H9 (cell line): ENCODE measurements around the gene NR1I2. TPM values are rescaled to one million over a fixed set of nuclear protein-coding genes. Genes with fewer than 3 reads are reported as not detected.

Source experiments
- DNase-seq: peaks from one replicate; pipeline ENCODE4 v3.0.0-alpha.2; 2017
- H2AFZ ChIP-seq: one replicate; pipeline ENCODE4 v1.6.1; 2013; ENCODE audit warnings: mild to moderate bottlenecking, low read length, control low read depth, moderate library complexity
- H2AK5ac ChIP-seq: 2 replicates; pipeline ENCODE4 v1.6.1; 2013; ENCODE audit warnings: low read length, control low read depth, mixed read lengths; ENCODE audit not compliant: insufficient read length
- H2BK120ac ChIP-seq: one replicate; pipeline ENCODE4 v1.6.1; 2013; ENCODE audit warnings: low read depth, mild to moderate bottlenecking, low read length, control low read depth, inconsistent platforms; ENCODE audit not compliant: poor library complexity, severe bottlenecking
- H2BK12ac ChIP-seq: 2 replicates; pipeline ENCODE4 v1.6.1; 2013; ENCODE audit warnings: low read length, control low read depth, mixed read lengths, low read depth; ENCODE audit not compliant: insufficient read length
- H2BK15ac ChIP-seq: 2 replicates; pipeline ENCODE4 v1.6.1; 2013; ENCODE audit warnings: low read depth, low read length, control low read depth
- H2BK20ac ChIP-seq: one replicate; pipeline ENCODE4 v1.6.1; 2013; ENCODE audit warnings: low read depth, mild to moderate bottlenecking, low read length, control low read depth, inconsistent platforms; ENCODE audit not compliant: poor library complexity, severe bottlenecking
- H2BK5ac ChIP-seq: 2 replicates; pipeline ENCODE4 v1.6.1; 2013; ENCODE audit warnings: low read length, control low read depth, mixed read lengths; ENCODE audit not compliant: insufficient read length
- H3K14ac ChIP-seq: 2 replicates; pipeline ENCODE4 v1.6.1; 2013; ENCODE audit warnings: low read length, control low read depth; ENCODE audit not compliant: insufficient read depth
- H3K18ac ChIP-seq: 2 replicates; pipeline ENCODE4 v1.6.1; 2013; ENCODE audit warnings: low read depth, mild to moderate bottlenecking, mixed read lengths, low read length, control low read depth; ENCODE audit not compliant: insufficient read length
- H3K23ac ChIP-seq: 2 replicates; pipeline ENCODE4 v1.6.1; 2013; ENCODE audit warnings: low read length, control low read depth, mixed read lengths, low read depth; ENCODE audit not compliant: insufficient read length
- H3K23me2 ChIP-seq: 2 replicates; pipeline ENCODE4 v1.6.1; 2013; ENCODE audit warnings: low read depth, mild to moderate bottlenecking, mixed read lengths, low read length, control low read depth; ENCODE audit not compliant: insufficient read length, poor library complexity, severe bottlenecking
- H3K27ac ChIP-seq: 2 replicates; pipeline ENCODE4 v1.5.1; 2013; ENCODE audit warnings: low read length, control low read depth, mixed read lengths, low read depth; ENCODE audit not compliant: insufficient read length
- H3K27me3 ChIP-seq: 2 replicates; pipeline ENCODE4 v1.6.1; 2013; ENCODE audit warnings: low read length, control low read depth, inconsistent platforms; ENCODE audit not compliant: insufficient read depth
- H3K4ac ChIP-seq: 2 replicates; pipeline ENCODE4 v1.6.1; 2013; ENCODE audit warnings: low read depth, mild to moderate bottlenecking, control low read depth, inconsistent platforms, low read length, moderate library complexity
- H3K4me1 ChIP-seq: 2 replicates; pipeline ENCODE4 v1.6.1; 2013; ENCODE audit warnings: low read length, control low read depth, inconsistent platforms; ENCODE audit not compliant: insufficient read depth
- H3K4me2 ChIP-seq: 2 replicates; pipeline ENCODE4 v1.6.1; 2013; ENCODE audit warnings: low read length, control low read depth, mixed read lengths; ENCODE audit not compliant: insufficient read length, insufficient read depth
- H3K56ac ChIP-seq: 2 replicates; pipeline ENCODE4 v1.6.1; 2013; ENCODE audit warnings: low read depth, mild to moderate bottlenecking, mixed read lengths, low read length, control low read depth; ENCODE audit not compliant: insufficient read length
- H3K79me1 ChIP-seq: 2 replicates; pipeline ENCODE4 v1.6.1; 2013; ENCODE audit warnings: low read depth, mild to moderate bottlenecking, moderate library complexity, low read length, control low read depth, inconsistent platforms; ENCODE audit not compliant: insufficient read depth, poor library complexity, severe bottlenecking
- H3K79me2 ChIP-seq: 2 replicates; pipeline ENCODE4 v1.6.1; 2013; ENCODE audit warnings: low read length, control low read depth, inconsistent platforms; ENCODE audit not compliant: insufficient read depth
- H3K9ac ChIP-seq: 2 replicates; pipeline ENCODE4 v1.6.1; 2013; ENCODE audit warnings: low read length, control low read depth, mixed read lengths; ENCODE audit not compliant: insufficient read length; ENCODE audit errors: extremely low read depth
- H3K9me3 ChIP-seq: one replicate; pipeline ENCODE4 v1.6.1; 2013; ENCODE audit warnings: low read depth, low read length, inconsistent platforms; ENCODE audit not compliant: control insufficient read depth
- H3T11ph ChIP-seq: one replicate; pipeline ENCODE4 v1.6.1; 2013; ENCODE audit warnings: mild to moderate bottlenecking, low read length, control low read depth, inconsistent platforms
- H4K20me1 ChIP-seq: one replicate; pipeline ENCODE4 v1.6.1; 2013; ENCODE audit not compliant: control insufficient read depth, insufficient read length, insufficient read depth
- H4K5ac ChIP-seq: 2 replicates; pipeline ENCODE4 v1.6.1; 2013; ENCODE audit warnings: low read depth, mild to moderate bottlenecking, mixed read lengths, low read length, control low read depth; ENCODE audit not compliant: insufficient read length
- H4K8ac ChIP-seq: replicated peaks from 2 replicates; pipeline ENCODE4 v1.6.1; 2013; ENCODE audit warnings: low read length, control low read depth, mixed read lengths, low read depth; ENCODE audit not compliant: insufficient read length
- H4K91ac ChIP-seq: 2 replicates; pipeline ENCODE4 v1.6.1; 2013; ENCODE audit warnings: low read depth, mild to moderate bottlenecking, moderate library complexity, mixed read lengths, low read length, control low read depth; ENCODE audit not compliant: insufficient read length
- H3K27ac Mint-ChIP-seq, 3 experiments: 2 replicates in 2 of 3; 3 replicates in 1 of 3; pipeline ENCODE4 v1.8.0; 2020 to 2021; ENCODE audit warnings: mixed read lengths in 3 of 3, mild to moderate bottlenecking in 1 of 3, moderate library complexity in 1 of 3
- H3K27me3 Mint-ChIP-seq: 2 replicates; pipeline ENCODE4 v1.8.0; 2021; ENCODE audit warnings: low read depth, mild to moderate bottlenecking, moderate library complexity, mixed read lengths
- H3K36me3 Mint-ChIP-seq, 3 experiments: 2 replicates in 2 of 3; 3 replicates in 1 of 3; pipeline ENCODE4 v1.8.0; 2020 to 2021; ENCODE audit warnings: low read depth in 3 of 3, mixed read lengths in 3 of 3; ENCODE audit not compliant: insufficient read depth in 1 of 3
- H3K4me1 Mint-ChIP-seq, 2 experiments: 2 replicates each; pipeline ENCODE4 v1.8.0; 2020; ENCODE audit warnings: mixed read lengths in 2 of 2
- H3K4me3 Mint-ChIP-seq, 2 experiments: 2 replicates in 1 of 2; 3 replicates in 1 of 2; pipeline ENCODE4 v1.8.0; 2020 to 2021; ENCODE audit warnings: mild to moderate bottlenecking in 2 of 2, mixed read lengths in 2 of 2, moderate library complexity in 1 of 2
- H3K9me3 Mint-ChIP-seq, 2 experiments: 2 replicates in 1 of 2; 3 replicates in 1 of 2; pipeline ENCODE4 v1.8.0; 2020; ENCODE audit warnings: mild to moderate bottlenecking in 2 of 2, mixed read lengths in 2 of 2, moderate library complexity in 1 of 2
- CTCF ChIP-seq: fragments of 200-600 bp; sonication (generic); conservative IDR thresholded peaks from 3 replicates; pipeline ENCODE4 v1.8.0; 2021; ENCODE audit warnings: antibody characterized with exemption, mild to moderate bottlenecking
- WGBS: extraction: QIAGEN DNeasy Blood & Tissue Kit; methylation state at CpG from one replicate; pipeline ENCODE4 v1.1.7; 2013; ENCODE audit warnings: missing lambda C conversion rate, low lambda C conversion rate, mixed read lengths; ENCODE audit not compliant: insufficient read length; ENCODE audit errors: extremely low coverage; 5-methylcytosine and 5-hydroxymethylcytosine counted together
- total RNA-seq: library from RNA; stranded (reverse); gene quantifications from 2 replicates; pipeline ENCODE4 v1.2.1, GENCODE V29; 2021

NR1I2 gene
- total RNA-seq, 1 experiment from 2014 or later: not detected

GRCh38 chr3:119849126-119849525 is 67.2 kb downstream of the NR1I2 start:
- no peak overlapping the region for H3K9ac ChIP-seq

More at GRCh38 chr3:119849126-119849525, 67.2 kb downstream of the NR1I2 start:
- no peak overlapping the region for H3T11ph ChIP-seq
- no peak overlapping the region for H4K8ac ChIP-seq
- no peak overlapping the region for H2BK120ac ChIP-seq
- no peak overlapping the region for H2AFZ ChIP-seq
- no CpG with 5 or more reads among the region's 2 CpGs for whole genome bisulfite sequencing
- no peaks in the 10 kb centered on the region for H3K79me2 ChIP-seq
- no peak overlapping the region for H3K27ac ChIP-seq
- H3K56ac ChIP-seq: no peak overlapping the region
- no peak overlapping the region for H2BK20ac ChIP-seq
- Mint-ChIP-seq H3K4me3 (no peak overlapping the region), H3K9me3 (peaks cover 0 to 4% of the 10 kb centered on the region in 2 experiments; a peak in 2 of 5 replicates), H3K4me1 (no peaks in the 10 kb centered on the region), H3K27ac (no peak overlapping the region), H3K27me3 (no peaks in the 10 kb centered on the region), H3K36me3 (peaks cover 6 to 22% (median 16%) of the 10 kb centered on the region in 3 experiments)
- no peak overlapping the region for H3K4me2 ChIP-seq
- H3K23ac ChIP-seq: no peak overlapping the region
- no peak overlapping the region for H3K18ac ChIP-seq
- no peak overlapping the region for H3K4ac ChIP-seq
- no peaks in the 10 kb centered on the region for H3K27me3 ChIP-seq
- no peak overlapping the region for H2BK12ac ChIP-seq
- no peak overlapping the region for H3K14ac ChIP-seq
- no peaks in the 10 kb centered on the region for H3K23me2 ChIP-seq
- no peaks in the 10 kb centered on the region for H3K79me1 ChIP-seq
- TF ChIP-seq CTCF: no peak
- H3K9me3 ChIP-seq: no peaks in the 10 kb centered on the region
- no peak overlapping the region for H2AK5ac ChIP-seq
- H4K5ac ChIP-seq: no peak overlapping the region
- no peak overlapping the region for H2BK15ac ChIP-seq
- H4K91ac ChIP-seq: no peak overlapping the region
- no peaks in the 10 kb centered on the region for H4K20me1 ChIP-seq
- no peak for DNase-seq
- no peak overlapping the region for H2BK5ac ChIP-seq
- no peaks in the 10 kb centered on the region for H3K4me1 ChIP-seq
